Esophagus squamous epithelium (tissue), 4 donors: ENCODE data around the gene TRMT10B.

Source experiments
- POLR2A ChIP-seq, 4 donors: fragments of 450-650 bp; IDR thresholded peaks; one replicate each; pipeline ENCODE4 v1.6.1; 2017; ENCODE audit warnings: antibody characterized with exemption in 4 of 4, mild to moderate bottlenecking in 4 of 4, moderate library complexity in 3 of 4
- TF ChIP-seq, protein P1 (sequence below), 6 experiments: fragments of 450-650 bp in 4 of 6; fragments of 200-600 bp in 2 of 6; sonication (generic) in 2 of 6; IDR thresholded peaks; one replicate each; pipeline ENCODE4 v1.5.1; 2016 to 2019; ENCODE audit warnings: antibody characterized with exemption in 6 of 6, mild to moderate bottlenecking in 4 of 6, moderate library complexity in 4 of 6

DNA sequence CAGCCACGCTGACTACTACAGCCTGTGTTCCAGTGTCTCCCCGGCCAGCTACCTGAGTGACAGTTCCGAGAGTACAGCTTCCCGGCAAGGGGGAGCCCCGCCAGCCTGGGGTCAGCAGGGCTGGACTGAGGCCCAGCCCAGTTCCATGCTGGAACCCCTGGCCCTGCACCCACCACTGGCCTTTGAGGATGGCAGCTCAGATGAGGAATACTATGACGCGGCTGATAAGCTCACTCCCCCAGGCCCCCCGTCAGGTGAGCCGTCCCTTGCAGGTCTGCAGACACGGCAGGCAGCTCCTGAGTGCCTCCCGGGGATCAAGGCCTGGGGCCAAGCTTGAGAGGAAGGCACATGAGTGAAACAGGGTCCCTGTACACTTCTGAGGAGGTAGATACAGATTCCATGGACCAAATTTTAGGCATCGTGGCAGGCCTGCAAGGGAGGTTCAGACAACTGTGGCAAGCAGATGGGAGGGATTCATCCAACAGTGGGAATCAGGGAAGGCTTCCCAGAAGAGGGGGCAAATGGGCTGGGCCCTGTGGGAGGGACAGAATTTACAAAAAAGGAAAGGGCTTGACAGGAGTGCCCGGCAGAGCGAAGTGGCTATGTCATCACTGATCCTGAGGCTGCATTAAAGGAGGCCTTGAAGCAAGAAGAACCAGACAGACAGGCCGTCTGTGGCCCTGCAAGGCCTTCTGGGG lies 12.8 kb upstream of the TRMT10B start:
- TF ChIP-seq, protein P1, sequence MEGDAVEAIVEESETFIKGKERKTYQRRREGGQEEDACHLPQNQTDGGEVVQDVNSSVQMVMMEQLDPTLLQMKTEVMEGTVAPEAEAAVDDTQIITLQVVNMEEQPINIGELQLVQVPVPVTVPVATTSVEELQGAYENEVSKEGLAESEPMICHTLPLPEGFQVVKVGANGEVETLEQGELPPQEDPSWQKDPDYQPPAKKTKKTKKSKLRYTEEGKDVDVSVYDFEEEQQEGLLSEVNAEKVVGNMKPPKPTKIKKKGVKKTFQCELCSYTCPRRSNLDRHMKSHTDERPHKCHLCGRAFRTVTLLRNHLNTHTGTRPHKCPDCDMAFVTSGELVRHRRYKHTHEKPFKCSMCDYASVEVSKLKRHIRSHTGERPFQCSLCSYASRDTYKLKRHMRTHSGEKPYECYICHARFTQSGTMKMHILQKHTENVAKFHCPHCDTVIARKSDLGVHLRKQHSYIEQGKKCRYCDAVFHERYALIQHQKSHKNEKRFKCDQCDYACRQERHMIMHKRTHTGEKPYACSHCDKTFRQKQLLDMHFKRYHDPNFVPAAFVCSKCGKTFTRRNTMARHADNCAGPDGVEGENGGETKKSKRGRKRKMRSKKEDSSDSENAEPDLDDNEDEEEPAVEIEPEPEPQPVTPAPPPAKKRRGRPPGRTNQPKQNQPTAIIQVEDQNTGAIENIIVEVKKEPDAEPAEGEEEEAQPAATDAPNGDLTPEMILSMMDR (IDR thresholded peaks at IDR 0.05) = no peak
- TF ChIP-seq POLR2A (IDR thresholded peaks at IDR 0.05) = no peak
